ENCODE results near the gene TUBGCP5. TPM values are rescaled to one million over a fixed set of nuclear protein-coding genes. Genes with fewer than 3 reads are reported as not detected.

TUBGCP5 gene
- 21.6 to 28.1 TPM (median 25.8 TPM) in 5 replicates for total RNA-seq (2022; extraction: Qiagen RNA extraction; ENCODE audit: low read depth)

DNA sequence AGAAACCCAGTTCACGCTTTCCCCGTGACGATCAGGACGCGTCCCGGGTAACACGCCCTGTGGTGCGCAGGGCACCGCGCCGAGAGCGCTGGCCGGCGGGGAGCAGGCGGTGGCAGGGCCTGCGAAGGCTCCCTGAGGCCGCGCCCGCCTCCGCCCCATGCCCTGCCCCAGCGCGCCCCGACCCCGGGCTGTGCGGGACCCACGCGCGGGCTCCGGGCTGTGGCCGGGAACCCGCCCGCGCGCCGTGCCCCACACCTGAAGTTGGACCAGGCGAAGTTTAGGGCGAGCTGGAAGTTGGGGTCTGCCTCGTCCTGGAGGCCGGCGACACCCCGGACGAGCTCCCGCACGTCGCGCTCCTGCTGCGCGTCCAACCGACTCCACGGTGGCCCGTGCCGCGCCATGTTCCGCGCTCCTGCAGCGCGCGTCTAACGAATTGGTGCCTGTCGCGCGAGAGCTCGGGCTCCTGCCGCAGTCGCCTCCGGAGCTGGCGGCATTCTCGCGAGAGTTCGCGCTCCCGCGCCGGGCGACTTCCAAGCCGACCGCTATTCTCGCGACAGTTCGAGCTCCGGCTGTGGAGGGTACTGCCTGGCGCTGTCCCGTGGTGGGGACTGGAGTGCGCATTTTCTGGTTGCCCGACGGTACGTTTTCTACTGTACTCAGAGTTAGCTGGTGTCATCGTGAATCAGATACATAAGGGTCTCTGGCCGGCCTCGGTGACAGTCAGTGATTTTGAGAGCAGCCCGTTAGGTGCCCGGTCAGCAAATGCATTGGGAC, at the start of gene TUBGCP5:
TSS of gene TUBGCP5 (minus strand) at position 427 of the 774 bp plus-strand sequence. CDS start at position 401, 26 bp downstream.

DNA sequence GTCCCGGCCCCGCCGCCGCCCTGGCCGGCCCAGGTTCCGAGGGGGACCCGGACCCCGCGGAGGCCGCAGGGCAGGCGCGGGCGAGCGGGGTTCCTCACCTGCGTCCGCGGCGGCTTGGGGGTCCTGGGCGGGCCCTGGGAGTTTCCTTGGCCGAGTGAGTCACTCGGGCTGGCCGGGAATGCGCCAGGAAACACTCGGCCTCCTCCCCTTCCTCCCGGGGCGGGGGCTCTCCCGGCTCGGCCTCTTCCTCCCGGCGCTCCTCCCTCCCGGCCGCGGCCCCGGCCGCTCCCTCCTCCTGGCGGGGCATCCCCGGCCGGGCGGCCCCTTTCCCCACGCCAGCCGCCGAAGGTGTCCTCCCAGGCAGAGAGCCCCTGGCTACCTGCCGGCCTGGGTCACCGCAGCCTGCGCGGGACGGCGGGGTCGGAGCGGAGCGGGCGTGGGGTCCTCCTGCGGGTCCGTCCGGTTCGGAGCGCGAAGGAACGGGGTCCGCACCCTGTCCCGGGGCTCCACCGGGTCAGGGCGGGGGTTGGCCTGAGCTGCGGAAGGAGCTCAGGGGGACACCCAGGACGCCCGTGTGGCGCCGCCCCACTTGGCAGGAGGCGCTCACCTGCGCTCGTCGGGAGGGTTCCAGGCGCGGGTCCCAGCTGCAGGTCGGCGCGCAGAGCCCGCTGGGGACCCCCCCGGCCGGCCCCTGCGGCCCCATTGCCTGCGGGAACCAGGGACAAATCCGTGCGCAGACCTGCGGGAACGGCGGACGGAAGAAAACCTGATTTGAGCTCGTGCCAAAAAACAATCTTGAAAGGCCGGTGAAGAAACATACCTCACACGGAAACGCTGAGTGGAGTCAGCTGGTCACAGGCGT, 58.9 kb downstream of the TUBGCP5 start, which contains the start of gene CYFIP1:
TSS of gene CYFIP1 (minus strand) at position 180 of the 862 bp plus-strand sequence. CDS start 33,083 bp downstream, outside the sequence.

Other genes starting within 250 kb of the TUBGCP5 start
- 99.9 to 118 TPM (median 109 TPM) in 5 replicates for gene NIPA2, start 200.9 kb downstream of the TUBGCP5 start, total RNA-seq (2022; extraction: Qiagen RNA extraction; ENCODE audit: low read depth)
- gene CYFIP1, start 59.2 kb downstream of the TUBGCP5 start, total RNA-seq (2022; extraction: Qiagen RNA extraction; ENCODE audit: low read depth) = 70.9 to 87.4 TPM (median 79.6 TPM) in 5 replicates
- gene GOLGA6L1, start 97.3 kb upstream of the TUBGCP5 start, total RNA-seq (2022; extraction: Qiagen RNA extraction; ENCODE audit: low read depth) = 0.05 TPM in 1 of 5 replicates, not detected in the others